Activated CD4-positive, alpha-beta memory T cell treated with anti-CD3 and anti-CD28 coated beads for 36 hours (primary cell): Measurements from ENCODE around the gene RNF39. TPM values are rescaled to one million over a fixed set of nuclear protein-coding genes. Genes with fewer than 3 reads are reported as not detected.
"Not testable (repeated sequence)": the region's sequence is repeated elsewhere in the genome, so short reads cannot be mapped to it uniquely, and the experiment has no call there.

Source experiments
- CTCF ChIA-PET: fragments of 350-600 bp; sonication (Branson Sonifier 250); formaldehyde crosslinking; loops from one replicate; lab custom pipeline; 2021; ENCODE audit warnings: antibody characterized with exemption, inconsistent platforms; lab: Charles Lee
- POLR2A ChIA-PET: fragments of 350-600 bp; sonication (Branson Sonifier 250); formaldehyde crosslinking; loops from one replicate; lab custom pipeline; 2021; ENCODE audit warnings: antibody characterized with exemption; lab: Charles Lee
- DNase-seq: peaks from one replicate; pipeline ENCODE4 v3.0.0-alpha.2; 2020
- H3K27ac Mint-ChIP-seq: one replicate; pipeline ENCODE4 v1.8.0; 2021; ENCODE audit warnings: mixed read lengths
- H3K27me3 Mint-ChIP-seq: one replicate; pipeline ENCODE4 v1.8.0; 2021; ENCODE audit warnings: mixed read lengths
- H3K36me3 Mint-ChIP-seq: one replicate; pipeline ENCODE4 v1.8.0; 2021; ENCODE audit warnings: mixed read lengths
- H3K4me1 Mint-ChIP-seq: one replicate; pipeline ENCODE4 v1.8.0; 2021; ENCODE audit warnings: low read depth, mixed read lengths
- H3K4me3 Mint-ChIP-seq: one replicate; pipeline ENCODE4 v1.8.0; 2021; ENCODE audit warnings: mild to moderate bottlenecking, mixed read lengths
- H3K9me3 Mint-ChIP-seq: one replicate; pipeline ENCODE4 v1.8.0; 2021; ENCODE audit warnings: mixed read lengths
- intact Hi-C: fragments of 100-400 bp; cut with micrococcal nuclease; formaldehyde crosslinking; loops from one replicate; pipeline ENCODE4 v1.15.1; 2023
- total RNA-seq, 2 experiments: library from RNA; stranded (reverse); gene quantifications; one replicate each; pipeline ENCODE4 v1.2.3, GENCODE V29; 2021

The RNF39 gene
- total RNA-seq, 2 experiments from 2014 or later: not detected

DNA sequence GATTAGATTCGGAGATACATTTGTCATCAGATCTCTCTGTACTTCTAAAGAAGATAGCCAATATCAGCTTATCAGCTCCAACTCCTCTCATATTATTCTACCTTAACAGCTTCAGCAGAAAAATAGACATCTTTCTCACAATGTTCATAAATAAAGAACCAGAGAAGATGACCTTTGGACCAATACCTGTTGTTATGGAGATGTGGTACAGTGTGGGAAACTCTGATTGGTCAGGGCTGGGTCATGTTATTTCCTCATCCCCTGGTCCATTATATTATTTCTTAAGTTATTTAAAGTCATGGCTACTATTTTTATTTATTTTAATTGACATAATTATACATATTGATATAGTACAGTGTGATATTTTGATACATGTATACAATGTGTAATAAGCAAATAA, 50.4 kb downstream of the RNF39 start:
- Mint-ChIP-seq H3K36me3 (peaks cover 3% of the 10 kb centered on the region), H3K27me3 (no peaks in the 10 kb centered on the region), H3K4me1 (no peaks in the 10 kb centered on the region), H3K4me3 (no peak overlapping the region), H3K27ac (no peak overlapping the region), H3K9me3 (no peaks in the 10 kb centered on the region)
- DNase-seq: no peak
- ChIA-PET CTCF (interaction anchor here (1.1 to 1.6 kb wide), 2 partner anchors 9 to 12 kb away, joined by 3 to 8 read pairs; no protein-coding TSS in a partner anchor), POLR2A (no interaction called here)
- intact Hi-C loops: no loop called here

DNA sequence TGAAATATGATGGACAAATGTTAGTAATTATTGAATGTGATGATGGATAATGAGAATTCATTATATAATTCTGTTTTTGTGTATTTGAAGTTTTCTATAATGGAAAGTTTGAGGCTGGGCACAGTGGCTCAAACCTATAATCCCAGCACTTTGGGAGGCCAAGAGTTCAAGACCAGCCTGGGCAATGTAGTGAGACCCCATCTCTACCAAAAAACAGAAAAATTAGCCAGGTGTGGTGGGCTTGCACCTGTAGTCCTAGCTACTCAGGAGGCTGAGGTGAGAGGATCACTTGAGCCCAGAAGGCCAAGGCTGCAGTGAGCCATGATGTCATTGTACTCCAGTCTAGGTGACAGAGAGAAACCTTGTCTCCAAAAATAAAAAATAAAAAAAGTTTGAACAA, 52.9 kb downstream of the RNF39 start:
- H3K36me3 Mint-ChIP-seq, DNase-seq, H3K27ac Mint-ChIP-seq, H3K9me3 Mint-ChIP-seq, H3K4me1 Mint-ChIP-seq, CTCF ChIA-PET, H3K4me3 Mint-ChIP-seq, intact Hi-C loops, H3K27me3 Mint-ChIP-seq, POLR2A ChIA-PET: not testable (repeated sequence)

DNA sequence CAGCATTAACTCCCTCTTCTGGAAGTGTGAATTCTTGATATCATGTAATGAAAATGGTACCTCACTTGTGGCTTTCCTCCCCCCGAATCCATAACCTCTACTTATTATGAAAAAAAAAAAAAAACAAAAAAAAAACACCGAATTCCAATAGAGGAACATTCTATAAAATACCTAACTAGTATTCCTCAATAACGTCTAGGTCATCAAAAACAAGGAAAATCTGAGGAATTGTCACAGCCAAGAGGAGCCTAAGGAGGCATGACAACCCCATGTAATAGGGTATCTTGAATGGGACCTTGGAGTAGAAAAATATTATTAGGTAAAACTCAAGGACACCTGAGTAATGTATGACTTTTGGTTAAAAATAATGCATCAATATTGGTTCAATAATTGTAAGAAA, 53.4 kb downstream of the RNF39 start:
- CTCF ChIA-PET: no interaction called here
- H3K4me1 Mint-ChIP-seq: no peaks in the 10 kb centered on the region
- H3K9me3 Mint-ChIP-seq: no peaks in the 10 kb centered on the region
- POLR2A ChIA-PET: no interaction called here
- intact Hi-C loops: no loop called here
- H3K27ac Mint-ChIP-seq: no peak overlapping the region
- H3K36me3 Mint-ChIP-seq: peaks cover 5% of the 10 kb centered on the region
- no peaks in the 10 kb centered on the region for H3K27me3 Mint-ChIP-seq
- no peak for DNase-seq
- no peak overlapping the region for H3K4me3 Mint-ChIP-seq

DNA sequence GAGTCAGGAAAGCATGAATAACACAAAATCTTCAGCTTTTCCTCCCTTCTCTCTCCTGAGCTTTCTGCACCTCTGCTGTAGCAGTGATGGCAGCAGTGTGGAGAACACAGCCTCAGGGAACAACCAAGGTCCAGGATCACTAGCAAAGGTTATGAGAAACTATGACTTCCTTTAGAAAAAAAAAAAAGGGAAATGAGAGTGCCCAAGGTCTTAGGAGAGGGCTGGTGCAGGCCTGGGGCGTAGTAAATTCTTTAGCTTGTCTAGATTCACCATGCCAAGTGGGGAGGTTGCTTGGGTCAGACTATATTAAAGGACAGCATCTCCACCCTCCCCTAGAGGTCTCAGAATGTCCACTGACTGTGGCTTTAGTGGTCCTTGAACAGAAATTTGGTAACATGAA, 54.9 kb downstream of the RNF39 start:
- Mint-ChIP-seq H3K27me3 (no peaks in the 10 kb centered on the region), H3K4me1 (no peaks in the 10 kb centered on the region), H3K36me3 (peaks cover 5% of the 10 kb centered on the region), H3K4me3 (no peak overlapping the region), H3K27ac (no peak overlapping the region), H3K9me3 (no peaks in the 10 kb centered on the region)
- no peak for DNase-seq
- intact Hi-C loops: no loop called here
- ChIA-PET POLR2A (no interaction called here), CTCF (no interaction called here)

Other genes with a start within 250 kb of the RNF39 start
- gene HLA-G, start 247.9 kb downstream of the RNF39 start, total RNA-seq: under 1 TPM; 0.19 to 0.38 TPM
- 1,000 to 10,000 TPM; 1,413 to 1,470 TPM for gene HLA-A, start 133.2 kb downstream of the RNF39 start, total RNA-seq
- 10 to 100 TPM; 69.4 to 73.2 TPM for gene POLR1H, start 14.5 kb downstream of the RNF39 start, total RNA-seq
- gene PPP1R11, start 8.6 kb downstream of the RNF39 start, total RNA-seq: 10 to 100 TPM; 51.3 to 55.0 TPM
- not detected for gene TRIM31, start 37.3 kb upstream of the RNF39 start, total RNA-seq
- not detected for gene TRIM40, start 60.4 kb upstream of the RNF39 start, total RNA-seq
- gene TRIM10, start 85.4 kb upstream of the RNF39 start, total RNA-seq: under 1 TPM; 0.36 to 0.38 TPM
- gene TRIM15, start 87.8 kb upstream of the RNF39 start, total RNA-seq: 1 to 10 TPM in 1 of 2 experiments, under 1 TPM in 1; 0.63 to 1.6 TPM
- gene TRIM26, start 137.6 kb upstream of the RNF39 start, total RNA-seq: 10 to 100 TPM; 64.3 to 65.1 TPM